Testis (tissue), 3 donors: ENCODE measurements around the gene DCLK1. TPM values are rescaled to one million over a fixed set of nuclear protein-coding genes. Genes with fewer than 3 reads are reported as not detected.

Experiments
- DNase-seq: peaks from one replicate; pipeline ENCODE4 v3.0.0-alpha.2; 2019
- H3K27ac ChIP-seq, 2 donors: fragments of 200-600 bp; sonication (generic); one replicate each; pipeline ENCODE4 v1.5.1; 2019
- H3K27me3 ChIP-seq: fragments of 200-600 bp; sonication (generic); one replicate; pipeline ENCODE4 v1.5.1; 2019
- H3K36me3 ChIP-seq: fragments of 200-600 bp; sonication (generic); one replicate; pipeline ENCODE4 v1.5.1; 2017; ENCODE audit warnings: low read depth; ENCODE audit errors: missing control alignments
- H3K4me1 ChIP-seq: fragments of 200-600 bp; sonication (generic); one replicate; pipeline ENCODE4 v1.5.1; 2019
- H3K4me3 ChIP-seq, 2 donors: fragments of 200-600 bp; sonication (generic); one replicate each; pipeline ENCODE4 v1.5.1; 2017 to 2019
- H3K9me3 ChIP-seq: fragments of 200-600 bp; sonication (generic); one replicate; pipeline ENCODE4 v1.5.1; 2017
- CTCF ChIP-seq, 3 experiments: fragments of 450-650 bp in 2 of 3; fragments of 200-600 bp in 1 of 3; sonication (generic) in 1 of 3; IDR thresholded peaks; one replicate each; pipeline ENCODE4 v1.5.1; 2016 to 2019; ENCODE audit warnings: antibody characterized with exemption in 3 of 3, mild to moderate bottlenecking in 2 of 3, moderate library complexity in 1 of 3
- POLR2A ChIP-seq: fragments of 450-650 bp; IDR thresholded peaks from one replicate; pipeline ENCODE4 v1.6.1; 2017; ENCODE audit warnings: antibody characterized with exemption, mild to moderate bottlenecking, moderate library complexity
- WGBS, 2 donors: methylation state at CpG; one replicate each; pipeline ENCODE4 v1.1.5; 2018; 5-methylcytosine and 5-hydroxymethylcytosine counted together
- intact Hi-C: fragments of 100-400 bp; cut with DNase I; formaldehyde crosslinking; loops from one replicate; pipeline ENCODE4 v1.15.1; 2023; ENCODE audit warnings: low total_unique reads
- polyA plus RNA-seq: library from polyadenylated mRNA; stranded (reverse); fragments of 350-450 nt; fragmentation: Illumina TruSeq; extraction: RNeasy Lipid Tissue Mini Kit (QIAGEN cat#74804); gene quantifications from one replicate; pipeline ENCODE4 v1.2.3, GENCODE V29; 2014; ENCODE audit warnings: low read depth, low replicate concordance; ENCODE audit not compliant: insufficient read depth
- total RNA-seq, 2 donors: library from RNA; depleted of rRNA; stranded (reverse); fragments of >200 nt; gene quantifications; one replicate each; pipeline ENCODE4 v1.2.3, GENCODE V29; 2016

The DCLK1 gene
- total and polyA plus RNA-seq, 3 donors from 2014 or later: 4.5 to 8.9 (median 4.9) TPM

- Histone ChIP-seq H3K9me3 (no peaks in the 10 kb centered on the region), H3K27me3 (no peaks in the 10 kb centered on the region), H3K27ac (no peak overlapping the region), H3K4me3 (no peak overlapping the region), H3K36me3 (no peaks in the 10 kb centered on the region), H3K4me1 (peaks cover 6% of the 10 kb centered on the region)
- WGBS, 2 donors: 58 to 73% methylated on average over 4 of the region's 4 CpGs
- intact Hi-C loops: no loop called here
- TF ChIP-seq POLR2A (no peak), CTCF (IDR thresholded peaks at IDR 0.05) (no peak)
- no peak for DNase-seq
Measured at GRCh38 chr13:36098080-36098479, 33.1 kb downstream of the DCLK1 start.

GRCh38 chr13:36096461-36097416, 34.4 kb downstream of the DCLK1 start:
- WGBS, 2 donors: 65 to 74% methylated on average over 5 of the region's 5 CpGs
- Histone ChIP-seq H3K36me3 (no peaks in the 10 kb centered on the region), H3K9me3 (no peaks in the 10 kb centered on the region), H3K27ac (no peak overlapping the region), H3K4me3 (no peak overlapping the region), H3K4me1 (peaks cover 6% of the 10 kb centered on the region), H3K27me3 (no peaks in the 10 kb centered on the region)
- TF ChIP-seq POLR2A: no peak
- TF ChIP-seq CTCF (IDR thresholded peaks at IDR 0.05): no peak
- intact Hi-C loops: no loop called here
- no peak for DNase-seq

GRCh38 chr13:36094478-36094877, 36.7 kb downstream of the DCLK1 start:
- Histone ChIP-seq H3K4me3 (no peak overlapping the region), H3K36me3 (no peaks in the 10 kb centered on the region), H3K27ac (no peak overlapping the region), H3K9me3 (no peaks in the 10 kb centered on the region), H3K4me1 (peaks cover 6% of the 10 kb centered on the region), H3K27me3 (no peaks in the 10 kb centered on the region)
- 67 to 70% methylated on average over 4 of the region's 4 CpGs for WGBS, 2 donors
- DNase-seq: no peak
- intact Hi-C loops: no loop called here
- TF ChIP-seq CTCF (IDR thresholded peaks at IDR 0.05) (no peak), POLR2A (no peak)

GRCh38 chr13:36090592-36090991, 40.6 kb downstream of the DCLK1 start:
- intact Hi-C loops: no loop called here
- no peaks in the 10 kb centered on the region for H3K9me3 ChIP-seq
- no peak for DNase-seq
- no peaks in the 10 kb centered on the region for H3K4me1 ChIP-seq
- H3K36me3 ChIP-seq: no peaks in the 10 kb centered on the region
- TF ChIP-seq POLR2A: no peak
- no peak for TF ChIP-seq CTCF (IDR thresholded peaks at IDR 0.05)
- no peak overlapping the region for H3K4me3 ChIP-seq
- no peaks in the 10 kb centered on the region for H3K27me3 ChIP-seq
- no peak overlapping the region for H3K27ac ChIP-seq
- 79 to 88% methylated on average over 7 of the region's 7 CpGs for WGBS, 2 donors
